Stimulated activated CD4-positive, alpha-beta T cell treated with anti-CD3 and anti-CD28 coated beads, Interleukin-1b, Interleukin-23, amount 100 ng/mL, for 4 hours (primary cell): Measurements from ENCODE around the gene PAQR4.
"Not testable (repeated sequence)": the region's sequence is repeated elsewhere in the genome, so short reads cannot be mapped to it uniquely, and the experiment has no call there.

Experiments
- DNase-seq, 2 donors: peaks; one replicate each; pipeline ENCODE4 v3.0.0-alpha.2; 2020; ENCODE audit warnings: low read depth in 2 of 2

The PAQR4 gene

GRCh38 chr16:2968738-2969544 lies at the start of gene PAQR4:
Gene PAQR4 (plus strand): TSS chr16:2969348. CDS start chr16:2969675, 327 bp downstream.
- DNase-seq: peak; percentile 58 to 76

GRCh38 chr16:2919511-2920255 lies 49.5 kb upstream of the PAQR4 start:
- DNase-seq: peak; percentile 25 to 56

- DNase-seq: no peak
Measured at GRCh38 chr16:2923481-2923880, 45.7 kb upstream of the PAQR4 start.

DNA sequence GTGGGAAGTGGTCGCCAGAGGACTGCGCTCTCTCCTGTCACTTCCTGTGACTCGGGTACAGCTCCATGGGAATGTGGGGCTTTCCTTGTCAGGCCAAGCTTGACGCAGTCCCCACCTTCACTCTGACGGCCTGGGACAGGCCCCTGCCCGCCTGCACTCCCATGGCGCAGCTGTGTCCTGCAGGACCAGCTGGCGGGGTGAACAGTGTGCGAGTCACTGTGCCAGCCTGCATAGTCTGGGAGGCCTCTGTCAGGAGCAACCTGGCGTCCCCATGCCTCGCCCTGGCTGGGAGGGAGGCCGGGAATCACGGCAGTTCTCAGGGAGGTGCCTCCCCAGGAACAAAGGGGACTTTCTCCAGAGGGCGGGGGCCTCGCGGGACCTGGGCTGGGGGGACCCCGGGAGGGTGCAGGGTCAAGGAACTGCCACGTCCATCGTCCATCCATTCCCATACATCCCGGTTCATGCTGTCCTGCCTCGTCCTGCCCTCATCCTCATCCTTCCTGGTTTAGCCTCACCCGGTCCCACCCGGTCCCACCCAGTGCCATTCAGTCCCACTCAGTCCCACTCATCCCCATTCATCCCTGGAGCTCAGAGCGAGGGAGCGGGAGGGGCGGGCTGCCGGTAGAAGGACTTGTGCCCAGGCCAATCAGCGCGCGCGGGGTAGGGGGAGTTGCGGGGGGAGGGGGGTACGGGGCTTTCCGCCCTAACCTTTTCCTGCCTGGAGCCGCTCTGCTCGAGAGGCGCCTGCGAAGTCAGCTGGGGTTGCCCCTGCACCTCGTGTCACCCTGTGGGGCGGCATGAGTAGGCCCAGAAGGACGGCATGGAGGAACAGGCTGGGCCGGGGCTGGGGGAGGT lies 44.0 kb upstream of the PAQR4 start:
- DNase-seq: no peak

GRCh38 chr16:2925951-2926649 lies 43.0 kb upstream of the PAQR4 start:
- DNase-seq: no peak

DNA sequence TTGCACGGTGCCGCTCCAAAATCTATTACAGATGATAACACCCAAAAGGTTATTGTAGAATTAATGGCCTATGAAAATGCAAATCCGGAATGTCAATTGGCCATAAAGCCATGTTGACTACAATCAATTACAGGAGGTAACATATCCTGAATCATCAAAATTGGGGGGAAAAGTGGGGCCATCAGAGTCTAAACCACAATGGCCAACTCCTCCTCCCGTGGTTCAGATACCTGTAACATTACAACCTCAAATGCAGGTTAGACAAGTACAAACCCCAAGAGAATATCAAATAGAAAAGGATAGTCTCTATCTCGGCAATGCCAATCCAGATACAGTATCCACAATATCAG lies 42.5 kb upstream of the PAQR4 start:
- no peak for DNase-seq

DNA sequence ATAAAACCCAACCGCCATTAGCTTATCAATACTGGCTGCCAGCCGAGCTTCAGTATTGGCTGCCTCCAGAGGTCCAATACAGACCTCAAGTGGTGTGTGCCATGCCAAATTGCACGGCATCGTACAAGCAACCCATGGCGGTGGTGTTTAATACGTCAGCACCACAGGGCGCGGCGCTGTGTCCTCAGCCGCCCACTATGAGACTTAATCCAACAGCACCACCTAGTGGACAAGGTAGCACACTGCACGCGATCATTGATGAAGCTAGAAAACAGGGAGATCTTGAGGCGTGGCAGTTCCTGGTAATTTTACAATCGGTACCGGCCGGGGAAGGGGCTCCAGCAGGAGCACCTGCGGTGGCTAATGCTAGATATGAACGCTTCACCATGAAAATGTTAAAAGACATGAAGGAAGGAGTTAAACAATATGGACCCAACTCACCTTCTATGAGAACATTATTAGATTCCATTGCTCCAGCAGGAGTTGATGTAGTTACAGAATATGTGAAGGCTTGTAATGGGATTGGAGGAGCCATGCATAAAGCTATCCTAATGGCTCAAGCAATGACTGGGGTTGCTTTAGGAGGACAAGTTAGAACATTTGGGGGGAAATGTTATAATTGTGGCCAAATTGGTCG lies 42.0 kb upstream of the PAQR4 start:
- DNase-seq: peak; percentile 71 to 84

GRCh38 chr16:2928151-2928550 lies 41.0 kb upstream of the PAQR4 start:
- not testable (repeated sequence) for DNase-seq

- DNase-seq: no peak
Measured at GRCh38 chr16:2928796-2929195, 40.4 kb upstream of the PAQR4 start.

DNA sequence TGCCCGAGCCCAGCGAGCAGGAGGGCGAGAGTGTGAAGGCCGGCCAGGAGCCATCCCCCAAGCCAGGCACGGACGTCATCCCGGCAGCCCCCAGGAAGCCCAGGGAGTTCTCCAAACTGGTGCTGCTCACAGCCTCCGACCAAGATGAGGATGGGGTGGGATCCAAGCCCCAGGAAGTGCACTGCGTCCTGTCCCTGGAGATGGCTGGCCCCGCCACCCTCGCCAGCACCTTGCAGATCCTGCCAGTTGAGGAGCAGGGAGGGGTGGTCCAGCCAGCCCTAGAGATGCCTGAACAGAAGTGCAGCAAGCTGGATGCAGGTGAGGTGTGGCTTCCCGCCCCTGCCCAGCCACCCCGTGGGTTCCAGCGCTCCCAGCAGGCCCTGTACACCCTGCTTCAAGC lies 39.5 kb upstream of the PAQR4 start:
- DNase-seq: no peak

DNA sequence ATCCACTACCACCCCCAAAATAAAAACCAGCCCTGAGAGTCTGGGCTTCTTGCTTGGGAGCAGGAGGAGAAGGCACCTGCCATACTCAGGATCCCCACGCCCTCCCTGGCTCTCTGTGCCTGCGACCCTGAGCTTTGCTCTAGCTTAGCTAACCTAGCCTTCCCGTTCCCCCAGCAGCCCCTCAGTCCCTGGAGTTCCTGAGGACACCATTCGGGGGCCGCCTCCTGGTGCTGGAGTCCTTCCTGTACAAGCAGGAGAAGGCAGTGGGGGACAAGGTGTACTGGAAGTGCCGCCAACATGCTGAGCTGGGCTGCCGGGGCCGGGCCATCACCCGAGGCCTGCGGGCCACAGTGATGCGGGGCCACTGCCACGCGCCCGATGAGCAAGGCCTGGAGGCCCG lies 38.9 kb upstream of the PAQR4 start:
- no peak for DNase-seq

DNA sequence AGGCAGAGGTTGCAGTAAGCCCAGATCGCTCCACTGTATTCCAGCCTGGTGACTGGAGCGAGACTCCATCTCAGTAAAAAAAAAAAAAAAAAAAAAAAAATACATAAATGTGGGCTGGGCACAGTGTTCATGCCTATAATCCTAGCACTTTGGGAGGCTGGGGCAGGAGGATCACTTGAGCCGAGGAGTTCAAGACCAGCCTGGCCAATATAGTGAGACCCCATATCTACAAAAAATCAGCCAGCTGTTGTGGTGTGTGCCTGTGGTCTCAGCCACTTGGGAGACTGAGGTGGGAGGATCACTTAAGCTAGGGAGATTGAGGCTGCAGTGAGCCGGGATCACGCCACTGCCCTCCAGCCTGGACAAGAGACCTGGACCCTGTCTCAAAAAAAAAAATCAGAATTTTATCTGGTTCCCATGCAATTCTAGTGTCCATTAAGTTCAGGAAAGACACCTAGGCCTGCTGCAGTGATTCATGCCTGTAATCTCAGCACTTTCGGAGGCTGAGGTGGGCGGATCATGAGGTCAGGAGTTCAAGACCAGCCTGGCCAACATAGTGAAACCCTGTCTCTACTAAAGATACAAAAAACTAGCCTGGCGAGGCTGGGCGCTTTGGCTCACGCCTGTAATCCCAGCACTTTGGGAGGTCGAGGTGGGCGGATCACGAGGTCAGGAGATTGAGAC lies 37.8 kb upstream of the PAQR4 start:
- not testable (repeated sequence) for DNase-seq

- DNase-seq: no peak
Measured at GRCh38 chr16:2933136-2933535, 36.0 kb upstream of the PAQR4 start.

GRCh38 chr16:2933701-2934100 lies 35.4 kb upstream of the PAQR4 start:
- no peak for DNase-seq

- DNase-seq: no peak
Measured at GRCh38 chr16:2934450-2934849, 34.7 kb upstream of the PAQR4 start.

GRCh38 chr16:2936436-2937011 lies 32.6 kb upstream of the PAQR4 start:
- no peak for DNase-seq

DNA sequence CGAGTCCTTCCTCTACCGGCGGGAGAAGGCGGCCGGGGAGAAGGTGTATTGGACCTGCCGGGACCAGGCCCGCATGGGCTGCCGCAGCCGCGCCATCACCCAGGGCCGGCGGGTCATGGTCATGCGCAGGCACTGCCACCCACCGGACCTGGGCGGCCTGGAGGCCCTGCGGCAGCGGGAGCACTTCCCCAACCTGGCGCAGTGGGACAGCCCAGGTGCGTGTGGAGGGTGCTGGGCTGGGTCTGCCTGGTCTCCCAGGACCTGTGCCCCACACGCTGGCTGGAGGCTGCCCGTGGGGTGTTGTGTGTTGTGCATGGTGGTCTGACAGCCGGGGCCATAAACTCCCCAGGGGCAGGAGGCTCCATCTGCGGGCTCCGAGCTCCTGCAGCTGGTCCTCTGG lies 32.0 kb upstream of the PAQR4 start:
- DNase-seq: no peak

DNA sequence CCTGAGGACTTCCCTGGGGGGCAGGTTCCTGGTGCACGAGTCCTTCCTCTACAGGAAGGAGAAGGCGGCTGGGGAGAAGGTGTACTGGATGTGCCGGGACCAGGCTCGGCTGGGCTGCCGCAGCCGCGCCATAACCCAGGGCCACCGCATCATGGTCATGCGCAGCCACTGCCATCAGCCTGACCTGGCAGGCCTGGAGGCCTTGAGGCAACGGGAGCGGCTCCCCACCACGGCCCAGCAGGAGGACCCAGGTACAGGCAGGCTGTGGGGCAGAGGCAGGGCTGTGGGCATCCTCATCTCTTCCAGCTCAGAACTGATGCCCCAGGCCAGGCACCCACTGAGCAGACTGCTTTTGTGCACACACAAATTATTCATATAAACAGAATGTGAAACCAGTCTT lies 30.9 kb upstream of the PAQR4 start:
- no peak for DNase-seq

GRCh38 chr16:2939968-2940367 lies 29.2 kb upstream of the PAQR4 start:
- no peak for DNase-seq

DNA sequence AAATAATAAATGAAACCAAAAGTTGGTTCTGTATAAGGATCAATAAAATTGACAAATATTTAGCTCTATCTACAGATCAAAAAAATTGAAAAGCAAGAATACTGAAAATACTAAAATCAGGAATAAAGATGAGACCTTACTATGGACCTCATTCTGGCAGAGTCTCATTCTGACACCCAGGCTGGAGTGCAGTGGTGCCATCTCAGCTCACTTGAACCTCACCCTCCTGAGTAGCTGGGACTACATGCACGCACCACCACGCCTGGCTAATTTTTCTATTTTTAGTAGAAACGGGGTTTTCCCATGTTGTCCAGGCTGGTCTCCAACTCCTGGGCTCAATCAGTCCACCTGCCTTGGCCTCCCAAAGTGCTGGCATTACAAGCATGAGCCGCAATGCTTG lies 27.1 kb upstream of the PAQR4 start:
- DNase-seq: no peak
